Hippocampal formation (tissue), 2 donors: ENCODE data around the gene DEPDC4.
A peak's percentile ranks its signal among the peaks of the same experiment; 100 is the strongest.
"Not testable (repeated sequence)": the region's sequence is repeated elsewhere in the genome, so short reads cannot be mapped to it uniquely, and the experiment has no call there.

Experiments used
- DNase-seq, 2 donors: peaks; one replicate each; lab custom pipeline; 2025; lab: John Stamatoyannopoulos, UW

The DEPDC4 gene

GRCh38 chr12:100263131-100263530 is 3.7 kb downstream of the DEPDC4 start:
- no peak for DNase-seq

- no peak for DNase-seq
Observed at GRCh38 chr12:100258127-100258526, 8.8 kb downstream of the DEPDC4 start.

GRCh38 chr12:100254876-100255275 is 12.0 kb downstream of the DEPDC4 start:
- no peak for DNase-seq

GRCh38 chr12:100253437-100253836 is 13.4 kb downstream of the DEPDC4 start:
- no peak for DNase-seq

- DNase-seq, result no peak
Observed at GRCh38 chr12:100251917-100252316, 15.0 kb downstream of the DEPDC4 start.

- no peak for DNase-seq
Observed at GRCh38 chr12:100249941-100250340, 16.9 kb downstream of the DEPDC4 start.

- no peak for DNase-seq
Observed at GRCh38 chr12:100248886-100249285, 18.0 kb downstream of the DEPDC4 start.

GRCh38 chr12:100247765-100248164 is 19.1 kb downstream of the DEPDC4 start:
- no peak for DNase-seq

- DNase-seq, result no peak
Observed at GRCh38 chr12:100243137-100243536, 23.7 kb downstream of the DEPDC4 start.

- DNase-seq, result no peak
Observed at GRCh38 chr12:100239589-100239988, 27.3 kb downstream of the DEPDC4 start.

GRCh38 chr12:100238801-100239200 is 28.1 kb downstream of the DEPDC4 start:
- DNase-seq, result no peak

GRCh38 chr12:100234591-100235304 is 32.1 kb downstream of the DEPDC4 start:
- peak in 1 of 2 donors; percentile 51 for DNase-seq

- DNase-seq, result no peak
Observed at GRCh38 chr12:100234166-100234565, 32.7 kb downstream of the DEPDC4 start.

GRCh38 chr12:100231873-100232272 is 35.0 kb downstream of the DEPDC4 start:
- not testable (repeated sequence) for DNase-seq

GRCh38 chr12:100229876-100230275 is 37.0 kb downstream of the DEPDC4 start:
- no peak for DNase-seq

GRCh38 chr12:100229036-100229635 is 37.7 kb downstream of the DEPDC4 start:
- no peak for DNase-seq

- no peak for DNase-seq
Observed at GRCh38 chr12:100225491-100225890, 41.4 kb downstream of the DEPDC4 start.

GRCh38 chr12:100222173-100222572 is 44.7 kb downstream of the DEPDC4 start:
- not testable (repeated sequence) for DNase-seq

- no peak for DNase-seq
Observed at GRCh38 chr12:100221523-100221922, 45.4 kb downstream of the DEPDC4 start.

GRCh38 chr12:100219328-100220109 is 47.4 kb downstream of the DEPDC4 start:
- no peak for DNase-seq

- DNase-seq, result no peak
Observed at GRCh38 chr12:100216337-100216736, 50.5 kb downstream of the DEPDC4 start.

GRCh38 chr12:100215209-100215608 is 51.7 kb downstream of the DEPDC4 start:
- DNase-seq, result no peak

- DNase-seq, result no peak
Observed at GRCh38 chr12:100214518-100214917, 52.4 kb downstream of the DEPDC4 start.
